HG03571 (cell line): ENCODE data around the gene ARL16.
A peak's percentile ranks its signal among the peaks of the same experiment; 100 is the strongest.

Experiments used
- ATAC-seq: cut with Tn5 transposase; IDR thresholded peaks from one replicate; pipeline ENCODE4 v1.9.1; 2021; ENCODE audit not compliant: unreplicated experiment

Gene ARL16

GRCh38 chr17:81647640-81648012 lies 36.0 kb downstream of the ARL16 start:
- ATAC-seq = no peak

GRCh38 chr17:81646869-81647600 lies 36.6 kb downstream of the ARL16 start:
- ATAC-seq = no peak

- no peak for ATAC-seq
Observed at GRCh38 chr17:81644976-81645952, 38.3 kb downstream of the ARL16 start.

- ATAC-seq = no peak
Observed at GRCh38 chr17:81644496-81644895, 39.1 kb downstream of the ARL16 start.

- no peak for ATAC-seq
Observed at GRCh38 chr17:81641825-81642489, 41.6 kb downstream of the ARL16 start.

GRCh38 chr17:81640011-81640410 lies 43.6 kb downstream of the ARL16 start:
- no peak for ATAC-seq

GRCh38 chr17:81638683-81639082 lies 44.9 kb downstream of the ARL16 start:
- ATAC-seq = no peak

- ATAC-seq = peak; percentile 69
Observed at GRCh38 chr17:81636505-81637288, 46.9 kb downstream of the ARL16 start, which contains the start of the genes NPLOC4 and TSPAN10. TSS of gene NPLOC4 (minus strand) at chr17:81637112. CDS start at chr17:81636930, 182 bp downstream. TSS of gene TSPAN10 (plus strand) at chr17:81637196. CDS start at chr17:81642413, 5,217 bp downstream.

GRCh38 chr17:81635973-81636504 lies 47.6 kb downstream of the ARL16 start:
- no peak for ATAC-seq

- no peak for ATAC-seq
Observed at GRCh38 chr17:81635431-81635830, 48.2 kb downstream of the ARL16 start.

GRCh38 chr17:81631482-81631881 lies 52.1 kb downstream of the ARL16 start:
- no peak for ATAC-seq
